ENCODE measurements around the gene SERGEF. TPM values are rescaled to one million over a fixed set of nuclear protein-coding genes. Genes with fewer than 3 reads are reported as not detected.

The SERGEF gene
- total RNA-seq, 1 donor from 2014 or later: 32.4 TPM

DNA sequence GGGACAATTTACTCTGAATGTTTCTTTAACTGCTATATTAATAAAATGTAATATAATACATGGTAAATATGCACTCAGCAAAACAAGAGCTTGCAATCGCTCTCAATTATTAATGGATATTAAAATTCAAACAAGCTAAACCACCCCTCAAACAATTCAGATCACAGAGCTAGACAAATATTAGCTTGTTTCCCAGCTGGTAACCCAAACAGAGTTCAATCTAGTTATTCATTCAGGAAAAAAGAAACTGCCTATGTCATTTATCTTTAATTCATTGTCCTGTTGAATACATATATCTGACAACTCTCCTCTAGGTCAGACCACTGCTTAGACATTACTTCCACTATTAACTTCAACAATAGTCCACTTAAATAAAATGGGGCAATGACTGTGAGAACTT lies 78.7 kb downstream of the SERGEF start:
- H3K27ac Mint-ChIP-seq: peak overlapping the region; percentile 27
- TF ChIP-seq, protein P1, sequence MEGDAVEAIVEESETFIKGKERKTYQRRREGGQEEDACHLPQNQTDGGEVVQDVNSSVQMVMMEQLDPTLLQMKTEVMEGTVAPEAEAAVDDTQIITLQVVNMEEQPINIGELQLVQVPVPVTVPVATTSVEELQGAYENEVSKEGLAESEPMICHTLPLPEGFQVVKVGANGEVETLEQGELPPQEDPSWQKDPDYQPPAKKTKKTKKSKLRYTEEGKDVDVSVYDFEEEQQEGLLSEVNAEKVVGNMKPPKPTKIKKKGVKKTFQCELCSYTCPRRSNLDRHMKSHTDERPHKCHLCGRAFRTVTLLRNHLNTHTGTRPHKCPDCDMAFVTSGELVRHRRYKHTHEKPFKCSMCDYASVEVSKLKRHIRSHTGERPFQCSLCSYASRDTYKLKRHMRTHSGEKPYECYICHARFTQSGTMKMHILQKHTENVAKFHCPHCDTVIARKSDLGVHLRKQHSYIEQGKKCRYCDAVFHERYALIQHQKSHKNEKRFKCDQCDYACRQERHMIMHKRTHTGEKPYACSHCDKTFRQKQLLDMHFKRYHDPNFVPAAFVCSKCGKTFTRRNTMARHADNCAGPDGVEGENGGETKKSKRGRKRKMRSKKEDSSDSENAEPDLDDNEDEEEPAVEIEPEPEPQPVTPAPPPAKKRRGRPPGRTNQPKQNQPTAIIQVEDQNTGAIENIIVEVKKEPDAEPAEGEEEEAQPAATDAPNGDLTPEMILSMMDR (IDR thresholded peaks at IDR 0.05; ENCODE audit: unreplicated experiment): no peak
- peaks cover 17% of the 10 kb centered on the region for H3K4me1 Mint-ChIP-seq (ENCODE audit: low read depth)
- no peaks in the 10 kb centered on the region for H3K27me3 Mint-ChIP-seq
- DNase-seq (ENCODE audit: low spot score, unreplicated experiment): no peak
- peaks cover 3% of the 10 kb centered on the region for H3K36me3 Mint-ChIP-seq (ENCODE audit: insufficient read depth)
- no peak overlapping the region for H3K4me3 Mint-ChIP-seq (ENCODE audit: low read depth)
- H3K9me3 Mint-ChIP-seq (ENCODE audit: low read depth): peaks cover 3% of the 10 kb centered on the region

DNA sequence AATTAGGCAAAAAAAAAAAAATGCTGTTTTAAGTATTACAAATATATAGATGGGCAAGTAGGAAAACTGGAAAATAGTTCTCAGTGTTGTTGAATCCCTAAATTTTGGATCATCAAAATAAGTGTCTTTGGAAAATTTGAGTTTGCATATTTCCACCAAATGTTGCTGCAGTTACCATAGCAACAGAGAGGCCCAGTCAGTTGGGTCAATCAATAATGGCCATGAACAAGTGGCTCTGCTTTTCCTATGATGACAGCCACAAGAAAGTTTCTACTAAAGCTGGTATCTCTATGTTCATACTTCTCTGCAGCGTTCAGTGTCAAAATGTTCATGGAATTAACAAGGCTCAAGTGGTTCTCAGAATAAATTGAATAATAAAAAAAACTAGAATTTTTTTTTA lies 79.1 kb downstream of the SERGEF start:
- peaks cover 17% of the 10 kb centered on the region for H3K4me1 Mint-ChIP-seq (ENCODE audit: low read depth)
- peaks cover 3% of the 10 kb centered on the region for H3K9me3 Mint-ChIP-seq (ENCODE audit: low read depth)
- no peak overlapping the region for H3K4me3 Mint-ChIP-seq (ENCODE audit: low read depth)
- no peak for DNase-seq (ENCODE audit: low spot score, unreplicated experiment)
- H3K36me3 Mint-ChIP-seq (ENCODE audit: insufficient read depth): peaks cover 3% of the 10 kb centered on the region
- no peaks in the 10 kb centered on the region for H3K27me3 Mint-ChIP-seq
- H3K27ac Mint-ChIP-seq: no peak overlapping the region
- TF ChIP-seq, protein P1 (IDR thresholded peaks at IDR 0.05; ENCODE audit: unreplicated experiment): no peak

DNA sequence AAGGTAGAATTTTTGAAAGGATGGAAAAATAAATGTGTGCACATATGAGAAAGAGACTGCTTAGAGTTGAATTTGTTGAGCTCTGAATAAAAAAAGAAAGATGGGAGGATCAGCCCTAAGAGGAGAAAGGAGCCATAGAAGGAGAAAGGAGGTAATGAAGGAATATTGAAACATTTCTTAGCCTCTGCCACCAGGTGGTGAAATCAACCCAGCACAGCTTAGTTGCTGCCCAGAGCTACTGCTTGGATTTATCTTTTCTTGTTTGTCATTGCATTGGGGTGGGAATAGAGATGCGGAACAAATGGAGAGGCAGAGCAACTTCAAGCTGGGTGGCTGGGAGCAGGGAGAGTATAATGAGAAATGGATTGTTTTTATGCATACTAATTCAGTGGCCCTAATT lies 80.4 kb downstream of the SERGEF start:
- Mint-ChIP-seq H3K4me1 (ENCODE audit: low read depth) (peaks cover 17% of the 10 kb centered on the region), H3K4me3 (ENCODE audit: low read depth) (no peak overlapping the region), H3K36me3 (ENCODE audit: insufficient read depth) (peaks cover 4% of the 10 kb centered on the region), H3K9me3 (ENCODE audit: low read depth) (peaks cover 3% of the 10 kb centered on the region), H3K27ac (no peak overlapping the region), H3K27me3 (no peaks in the 10 kb centered on the region)
- TF ChIP-seq, protein P1 (IDR thresholded peaks at IDR 0.05; ENCODE audit: unreplicated experiment): no peak
- no peak for DNase-seq (ENCODE audit: low spot score, unreplicated experiment)

DNA sequence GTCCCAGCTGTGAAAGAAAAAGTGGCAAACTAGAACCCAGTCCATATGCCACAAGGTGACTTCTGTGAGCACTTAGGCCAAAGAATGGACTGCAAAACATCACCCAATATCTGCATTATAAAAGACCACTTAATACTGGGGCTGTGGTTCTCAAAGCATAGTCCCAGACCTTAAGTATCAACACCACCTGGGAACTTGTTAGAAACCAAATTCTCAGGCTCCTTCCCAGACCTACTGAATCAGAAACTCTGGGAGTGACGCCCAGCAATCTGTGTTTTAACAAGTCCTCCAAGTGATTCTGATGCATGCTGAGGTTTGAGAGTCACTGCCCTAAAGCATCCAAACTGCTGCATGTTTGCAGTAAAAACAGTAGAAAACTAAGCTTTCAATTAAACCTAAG lies 81.3 kb downstream of the SERGEF start:
- H3K4me1 Mint-ChIP-seq (ENCODE audit: low read depth): peaks cover 17% of the 10 kb centered on the region
- DNase-seq (ENCODE audit: low spot score, unreplicated experiment): no peak
- no peak overlapping the region for H3K4me3 Mint-ChIP-seq (ENCODE audit: low read depth)
- no peaks in the 10 kb centered on the region for H3K27me3 Mint-ChIP-seq
- TF ChIP-seq, protein P1 (IDR thresholded peaks at IDR 0.05; ENCODE audit: unreplicated experiment): no peak
- H3K9me3 Mint-ChIP-seq (ENCODE audit: low read depth): peaks cover 3% of the 10 kb centered on the region
- no peak overlapping the region for H3K27ac Mint-ChIP-seq
- peaks cover 4% of the 10 kb centered on the region for H3K36me3 Mint-ChIP-seq (ENCODE audit: insufficient read depth)

DNA sequence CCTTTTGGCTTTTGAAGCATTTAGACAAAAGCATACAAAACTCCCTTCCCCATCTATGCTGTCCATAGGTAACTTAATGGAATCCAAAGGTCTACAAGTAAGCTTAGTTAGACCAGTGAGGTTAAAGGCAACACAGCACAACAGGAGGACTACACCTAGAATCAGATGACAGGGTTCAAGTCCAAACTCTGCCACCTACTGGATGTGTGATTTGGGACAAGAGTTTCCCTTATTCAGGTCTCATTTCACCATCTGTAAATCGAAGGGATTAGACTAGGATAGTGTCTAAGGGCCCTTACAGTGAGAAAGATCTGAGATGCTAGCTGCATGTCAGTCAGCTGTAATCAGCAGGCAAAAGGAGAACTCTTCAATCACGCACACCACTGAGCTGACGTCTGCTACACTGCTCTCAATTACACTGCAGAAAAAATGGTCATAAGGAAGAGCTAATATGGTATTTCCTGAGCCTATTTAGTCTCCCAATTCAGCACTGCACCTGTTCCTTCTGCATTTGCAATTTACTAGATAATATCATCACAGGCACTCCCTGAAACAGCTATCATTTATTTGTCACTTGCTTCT lies 82.2 kb downstream of the SERGEF start:
- Mint-ChIP-seq H3K9me3 (ENCODE audit: low read depth) (peaks cover 3% of the 10 kb centered on the region), H3K36me3 (ENCODE audit: insufficient read depth) (peaks cover 4% of the 10 kb centered on the region), H3K27me3 (no peaks in the 10 kb centered on the region), H3K4me1 (ENCODE audit: low read depth) (peaks cover 17% of the 10 kb centered on the region), H3K27ac (no peak overlapping the region), H3K4me3 (ENCODE audit: low read depth) (no peak overlapping the region)
- DNase-seq (ENCODE audit: low spot score, unreplicated experiment): no peak
- TF ChIP-seq, protein P1 (IDR thresholded peaks at IDR 0.05; ENCODE audit: unreplicated experiment): no peak
